Limb (tissue), 2 donors: Measurements from ENCODE around the gene HMG20A.

Source experiments
- DNase-seq, 2 donors: peaks; one replicate each; pipeline ENCODE4 v3.0.0-alpha.2; 2016; ENCODE audit errors: extremely low spot score in 2 of 2

HMG20A gene

DNA sequence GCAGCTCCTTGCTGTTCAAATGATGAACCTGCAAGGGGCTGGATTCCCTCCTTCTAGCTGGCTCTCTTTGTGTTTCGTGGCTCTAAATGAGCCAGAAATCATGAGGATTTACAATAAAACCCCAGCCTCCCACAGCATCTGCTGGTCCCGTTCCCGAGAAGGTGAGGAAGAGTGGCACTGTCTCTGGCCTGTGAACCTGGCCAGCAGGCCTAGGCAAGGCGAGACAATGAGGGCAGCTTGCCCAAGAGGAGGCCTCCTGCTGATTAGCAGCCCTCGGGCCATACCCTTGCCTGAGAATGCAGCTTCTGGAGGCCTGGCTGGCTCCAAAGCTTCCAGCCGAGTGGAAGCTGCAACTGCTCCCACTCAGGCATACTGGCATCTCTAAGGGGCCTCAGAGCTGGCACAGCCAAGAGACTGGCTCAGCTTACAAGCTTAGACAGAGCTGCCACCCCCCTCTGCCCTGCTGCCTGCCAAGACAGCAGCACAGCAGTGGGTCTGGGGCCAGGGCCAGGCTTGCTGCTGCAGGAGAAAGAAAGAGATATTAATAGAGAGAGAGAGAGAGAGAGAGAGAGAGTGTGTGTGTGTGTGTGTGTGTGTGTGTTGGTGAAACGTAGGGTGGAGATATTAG lies 76.5 kb downstream of the HMG20A start:
- DNase-seq, result peak; percentile 84 to 87

DNA sequence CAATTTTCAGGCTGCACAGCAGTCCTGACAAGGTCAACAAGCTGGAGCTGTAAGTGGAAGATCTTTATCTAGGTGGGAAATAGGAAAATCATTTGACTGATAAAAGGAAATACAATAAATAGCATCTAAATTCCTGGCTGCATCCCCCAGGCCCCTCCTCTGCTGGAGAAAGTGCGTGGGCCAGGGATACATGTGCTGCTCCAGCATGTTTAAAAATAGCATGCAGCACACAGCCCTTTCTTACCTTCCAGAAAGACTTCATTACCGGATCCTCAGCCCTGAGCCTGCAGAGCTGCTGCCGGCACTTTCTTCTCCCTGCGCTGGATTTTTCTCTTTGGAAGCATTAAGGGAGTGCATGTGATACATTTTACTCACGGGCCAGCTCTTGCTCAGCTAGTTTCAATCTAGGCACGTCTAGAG lies 77.3 kb downstream of the HMG20A start:
- peak; percentile 68 to 84 for DNase-seq

DNA sequence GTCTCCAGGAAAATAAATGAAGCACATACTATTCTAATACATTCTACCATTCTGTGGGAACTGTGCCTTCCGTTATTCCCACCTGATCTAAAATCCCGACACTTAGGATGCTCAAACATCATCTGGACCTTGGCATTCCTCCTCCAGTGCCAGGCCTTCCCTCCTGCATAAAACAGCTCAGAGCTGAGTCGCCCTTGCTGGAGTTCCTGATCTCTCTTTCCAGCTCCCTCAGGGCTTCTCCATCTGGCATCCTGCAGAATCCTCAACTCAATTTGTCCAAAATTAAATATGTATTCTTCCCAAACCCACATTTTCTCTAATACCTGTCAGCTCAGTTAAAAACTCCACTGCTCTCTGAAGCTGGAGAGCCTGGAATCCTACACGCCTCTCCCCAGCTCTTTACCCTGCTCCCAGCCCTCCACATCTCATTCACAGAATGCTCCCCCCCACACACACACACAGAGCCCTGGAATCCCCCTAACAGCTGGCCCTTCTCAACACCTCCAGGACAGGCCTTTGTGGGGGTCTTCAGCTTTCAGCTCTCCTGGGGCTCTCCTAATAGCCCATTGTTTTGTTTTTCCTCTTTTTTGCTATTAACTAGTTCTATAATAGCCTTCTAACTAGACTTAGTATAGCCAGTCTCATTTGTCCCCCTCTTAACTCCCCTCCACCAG lies 78.5 kb downstream of the HMG20A start:
- DNase-seq, result no peak

DNA sequence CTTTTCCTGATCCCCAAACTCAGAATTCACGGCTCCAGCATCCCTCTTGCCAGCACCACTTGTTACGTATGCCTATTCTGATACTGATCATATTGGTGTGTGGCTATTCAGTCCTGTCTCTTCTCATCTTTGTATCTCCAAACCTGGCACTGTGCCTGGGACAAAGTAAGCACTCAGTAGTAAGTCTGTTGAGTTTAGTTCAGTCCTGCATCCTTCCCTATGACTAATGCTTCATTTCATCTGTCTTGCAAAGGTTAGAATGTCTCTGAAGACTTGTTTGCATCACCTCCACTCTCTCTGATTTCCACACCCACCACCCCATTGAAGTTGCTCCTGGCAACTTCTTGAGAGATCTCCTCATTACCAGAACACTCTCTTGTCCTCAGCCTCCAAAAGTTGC lies 80.3 kb downstream of the HMG20A start:
- DNase-seq, result no peak

DNA sequence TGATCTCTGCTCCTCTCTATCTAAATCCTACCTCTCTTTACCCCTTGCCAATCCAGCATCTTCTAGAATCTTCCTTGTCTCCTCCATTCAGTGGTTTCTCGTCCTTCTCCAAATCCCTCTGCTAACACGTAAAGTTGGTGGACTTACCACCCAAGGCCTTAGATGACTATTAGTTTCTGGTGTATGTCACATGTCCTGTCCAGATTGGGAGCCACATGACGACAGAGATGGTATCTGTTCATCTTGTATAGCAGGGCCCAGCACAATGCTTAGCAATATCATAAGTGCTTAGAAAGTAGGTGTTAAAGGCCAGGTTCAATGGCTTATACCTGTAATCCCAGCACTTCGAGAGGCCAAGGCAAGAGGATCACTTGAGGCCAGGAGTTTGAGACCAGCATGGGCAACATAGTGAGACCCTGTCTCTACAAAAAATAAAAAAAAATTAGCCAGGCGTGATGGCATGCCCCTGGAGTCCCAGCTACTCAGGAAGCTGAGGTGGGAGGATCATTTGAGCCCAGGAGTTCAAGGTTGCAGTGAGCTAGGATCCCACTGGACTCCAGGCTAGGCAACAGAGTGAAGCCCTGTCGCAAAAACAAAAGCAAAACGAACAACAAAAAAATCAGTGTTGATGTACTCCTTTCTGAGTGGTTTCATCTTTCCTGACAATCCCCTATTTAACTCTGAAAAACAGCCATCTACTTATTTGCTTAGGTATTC lies 81.8 kb downstream of the HMG20A start:
- DNase-seq, result no peak

DNA sequence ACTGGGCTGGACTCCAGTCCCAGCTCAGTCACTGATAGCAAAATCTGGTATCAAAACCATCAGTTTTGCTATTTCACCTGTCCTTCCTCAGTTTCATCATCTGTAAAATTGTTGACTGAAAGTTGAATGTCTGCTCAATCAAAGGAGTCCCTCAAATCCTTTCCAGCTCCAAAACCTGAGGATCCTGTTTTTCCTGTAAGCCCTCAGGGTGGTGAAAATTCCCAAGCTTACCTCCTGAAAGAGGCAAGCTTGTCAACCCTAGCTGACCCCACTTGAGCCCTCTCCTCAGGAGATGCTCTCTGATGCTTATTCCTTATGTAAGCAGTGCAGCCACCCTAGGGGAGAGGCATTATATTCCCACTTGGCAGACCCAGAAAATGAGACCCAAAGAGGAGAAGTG lies 82.6 kb downstream of the HMG20A start:
- no peak for DNase-seq

DNA sequence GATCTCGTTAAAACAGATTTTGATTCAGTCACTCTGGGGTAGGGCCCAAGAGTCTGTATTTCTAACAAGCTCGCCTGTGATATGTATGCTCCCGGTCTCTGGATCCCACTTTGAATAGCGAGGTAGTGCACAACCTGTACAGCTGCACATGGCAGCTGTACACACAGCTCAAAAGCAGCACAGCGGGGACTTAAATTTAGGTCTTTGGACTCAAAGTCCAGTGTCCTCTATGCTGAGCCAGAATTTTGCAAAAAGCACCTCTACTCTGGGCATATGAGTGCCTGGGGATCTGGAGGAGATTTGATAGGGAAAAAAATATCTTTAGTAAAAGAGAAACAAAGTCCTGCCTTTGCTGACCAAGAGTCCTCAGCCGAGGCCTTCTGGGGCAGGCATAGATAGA lies 83.1 kb downstream of the HMG20A start:
- no peak for DNase-seq

DNA sequence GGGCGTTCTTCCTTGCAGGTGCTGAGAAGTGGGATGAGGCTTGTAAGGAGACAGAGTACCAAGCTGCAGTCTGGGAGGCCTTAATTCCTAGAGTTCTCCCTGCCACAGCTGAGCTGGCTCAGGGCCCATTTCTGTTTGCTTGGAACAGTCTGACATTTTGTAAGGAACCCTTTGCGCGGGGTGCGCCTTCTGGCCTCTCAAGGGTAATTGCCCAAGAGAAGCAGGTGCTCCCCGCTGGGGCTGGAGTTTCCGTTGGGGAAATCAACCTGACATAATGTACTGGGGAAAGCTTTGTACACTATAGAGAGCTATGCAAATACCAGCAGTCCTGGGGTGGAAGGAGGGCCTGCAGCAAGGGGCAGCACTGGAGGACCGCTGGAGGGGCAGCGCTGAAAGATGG lies 83.6 kb downstream of the HMG20A start:
- DNase-seq, result no peak

DNA sequence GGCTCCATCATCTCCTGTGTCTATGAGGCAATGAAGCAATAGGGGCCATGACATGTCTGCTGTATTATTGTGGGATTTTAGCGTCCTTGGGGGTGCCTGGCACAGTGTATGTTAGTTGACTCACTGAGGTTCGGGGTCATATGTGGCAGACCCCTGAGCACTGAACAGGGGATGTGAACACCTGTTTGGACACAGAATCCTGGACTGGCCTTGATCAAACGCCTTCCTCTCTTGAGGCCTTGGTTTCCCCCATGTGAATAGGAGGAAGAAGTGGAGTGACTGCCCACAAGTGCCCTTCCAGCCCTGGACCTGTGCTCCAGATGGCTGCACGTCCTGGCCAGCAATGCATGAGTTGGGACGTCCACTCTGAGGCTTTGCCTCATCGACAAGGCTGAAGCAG lies 84.2 kb downstream of the HMG20A start:
- DNase-seq, result no peak

DNA sequence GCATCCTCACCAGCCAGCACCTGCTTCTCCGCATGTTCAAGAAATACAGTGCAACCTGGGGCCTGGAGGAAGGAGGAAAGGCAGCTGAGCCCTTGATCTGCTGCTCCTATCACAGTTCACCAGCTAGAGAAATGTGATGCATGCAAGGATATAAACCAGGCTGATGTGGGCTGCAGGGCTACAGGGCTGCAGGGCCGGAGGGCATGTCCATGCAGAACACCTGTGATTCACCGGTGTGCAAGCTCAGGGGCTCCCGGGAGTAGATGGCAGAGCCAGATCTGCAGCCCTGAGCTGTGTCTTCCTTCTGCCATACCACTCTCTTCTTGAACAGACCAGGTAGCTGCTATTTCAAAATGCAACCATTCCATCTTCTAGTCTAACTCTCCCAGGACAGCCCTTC lies 84.9 kb downstream of the HMG20A start:
- no peak for DNase-seq

DNA sequence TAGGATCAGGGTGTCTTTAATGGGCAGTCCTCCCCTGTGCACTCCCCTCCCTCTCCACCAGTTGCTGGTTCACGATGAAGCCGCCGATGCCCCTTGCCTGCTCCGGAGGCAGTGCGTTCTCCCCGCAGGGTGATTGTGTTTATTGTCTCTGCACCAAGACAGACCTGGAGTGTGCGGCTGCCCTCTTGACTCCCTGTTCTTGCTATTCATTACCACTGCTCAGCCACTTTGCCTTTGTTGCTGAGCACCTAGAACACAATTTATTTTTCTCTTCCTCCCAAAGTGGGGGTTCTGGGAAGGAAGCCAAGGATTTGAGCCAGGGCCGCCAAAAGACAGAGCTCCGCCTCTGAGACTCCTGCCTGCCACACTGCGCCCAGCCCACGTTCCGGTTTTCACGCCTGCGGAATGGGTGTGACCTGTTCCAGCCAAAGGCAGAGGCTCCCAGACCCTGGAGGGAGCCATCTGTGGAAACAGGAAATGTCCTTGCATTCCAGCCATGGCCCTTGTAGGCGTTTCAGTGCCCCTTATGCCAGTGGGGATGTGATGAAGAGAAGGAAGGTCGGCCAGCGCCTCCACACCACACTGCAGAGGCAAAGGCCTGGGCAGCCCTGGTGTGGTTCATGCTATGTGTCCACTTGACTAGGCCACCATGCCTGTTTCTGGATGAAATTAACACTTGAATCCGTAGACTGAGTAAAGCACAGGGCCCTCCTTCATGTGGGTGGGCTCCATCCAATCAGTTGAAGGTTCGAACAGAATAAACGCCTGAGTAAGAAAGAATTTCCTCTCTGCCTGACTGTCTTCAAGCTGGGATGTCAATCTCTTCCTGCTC lies 85.8 kb downstream of the HMG20A start:
- peak; percentile 66 to 75 for DNase-seq

DNA sequence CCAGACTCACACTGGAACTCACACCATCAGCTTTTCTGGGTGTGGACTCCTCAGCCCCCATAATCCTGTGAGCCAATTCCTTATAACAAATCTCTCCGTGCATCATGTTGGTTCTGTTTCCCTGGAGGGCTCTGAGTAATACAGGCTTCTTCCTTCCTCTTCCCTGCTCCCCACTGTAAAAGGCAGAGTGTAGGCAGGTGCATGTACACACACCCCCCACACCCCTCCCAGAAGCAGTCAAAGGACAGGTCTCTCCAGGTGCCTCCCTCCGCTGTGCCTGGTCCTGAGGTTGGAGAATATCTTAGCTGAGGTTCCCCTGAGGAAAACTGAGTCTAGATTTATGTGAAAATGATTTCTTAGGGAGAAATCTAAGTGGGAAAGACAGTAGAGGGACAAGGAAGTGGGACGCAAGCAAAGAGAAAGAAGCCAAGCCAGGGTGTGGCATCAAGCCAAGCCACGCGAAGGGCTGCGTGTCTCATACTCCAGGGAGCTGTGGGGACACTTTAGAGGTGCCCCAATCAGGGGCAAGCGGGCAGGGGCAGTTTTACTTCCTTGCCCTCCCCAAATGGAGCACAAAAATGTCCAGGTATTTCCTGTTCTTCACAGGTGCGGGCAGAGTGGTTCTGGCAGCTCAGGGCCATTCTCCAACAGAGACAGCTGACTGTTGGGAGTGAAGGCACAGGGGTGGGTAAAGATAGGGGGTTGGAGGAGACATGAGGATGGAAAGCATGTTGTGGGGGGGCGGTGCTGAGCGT lies 86.6 kb downstream of the HMG20A start:
- DNase-seq, result no peak

DNA sequence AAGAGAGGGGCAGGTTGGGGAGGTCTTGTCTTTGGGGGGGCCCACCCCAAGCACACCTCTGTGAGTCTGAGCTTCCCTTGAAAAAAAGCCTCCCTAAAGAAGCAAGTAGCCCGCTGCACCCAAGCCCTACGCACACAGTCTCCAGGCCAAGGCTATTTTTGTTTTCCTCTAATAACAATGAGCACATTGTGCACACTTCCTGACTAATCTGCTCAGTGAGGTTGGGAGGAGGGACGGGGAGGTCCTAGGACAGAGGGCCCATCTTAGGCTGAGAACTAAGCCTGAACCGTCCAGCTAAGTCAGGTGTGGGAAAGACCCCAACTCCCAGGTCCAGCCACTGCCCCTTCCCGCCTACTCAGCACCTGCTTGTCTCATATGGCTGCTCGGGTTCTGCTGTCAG lies 87.2 kb downstream of the HMG20A start:
- DNase-seq, result no peak

DNA sequence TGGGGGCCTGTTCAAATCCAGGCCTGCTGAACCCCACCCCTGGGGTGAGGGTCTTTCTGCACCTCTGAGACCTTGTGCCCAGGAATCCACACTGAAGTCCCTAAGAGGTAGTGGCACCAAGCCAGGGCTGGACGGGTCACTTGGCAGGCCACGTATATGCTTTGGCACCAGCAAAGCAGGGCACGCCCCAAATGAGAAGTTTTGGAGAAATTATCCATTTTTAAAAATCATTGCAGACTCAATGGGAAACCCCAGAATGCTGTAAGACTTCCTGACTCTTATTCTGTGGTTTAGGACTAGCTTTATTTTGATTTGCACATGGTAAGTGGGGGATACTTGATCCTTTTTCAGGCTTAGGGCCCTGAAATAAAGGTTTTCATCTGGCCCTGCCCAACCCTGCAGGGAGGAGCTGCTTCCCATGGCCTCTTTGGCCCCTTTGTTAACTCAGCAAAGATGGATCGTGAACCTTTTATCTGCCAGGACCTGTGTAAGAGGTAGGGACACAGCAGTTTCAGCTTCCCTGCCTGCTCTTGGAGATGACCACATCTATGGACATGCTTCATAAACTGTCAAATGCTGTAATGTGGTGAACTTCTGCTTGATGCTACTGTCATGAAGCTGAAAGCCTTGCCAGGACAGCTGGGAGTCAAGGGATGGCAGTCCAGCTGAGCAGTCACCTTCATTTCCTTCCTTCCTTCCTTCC lies 88.0 kb downstream of the HMG20A start:
- no peak for DNase-seq

DNA sequence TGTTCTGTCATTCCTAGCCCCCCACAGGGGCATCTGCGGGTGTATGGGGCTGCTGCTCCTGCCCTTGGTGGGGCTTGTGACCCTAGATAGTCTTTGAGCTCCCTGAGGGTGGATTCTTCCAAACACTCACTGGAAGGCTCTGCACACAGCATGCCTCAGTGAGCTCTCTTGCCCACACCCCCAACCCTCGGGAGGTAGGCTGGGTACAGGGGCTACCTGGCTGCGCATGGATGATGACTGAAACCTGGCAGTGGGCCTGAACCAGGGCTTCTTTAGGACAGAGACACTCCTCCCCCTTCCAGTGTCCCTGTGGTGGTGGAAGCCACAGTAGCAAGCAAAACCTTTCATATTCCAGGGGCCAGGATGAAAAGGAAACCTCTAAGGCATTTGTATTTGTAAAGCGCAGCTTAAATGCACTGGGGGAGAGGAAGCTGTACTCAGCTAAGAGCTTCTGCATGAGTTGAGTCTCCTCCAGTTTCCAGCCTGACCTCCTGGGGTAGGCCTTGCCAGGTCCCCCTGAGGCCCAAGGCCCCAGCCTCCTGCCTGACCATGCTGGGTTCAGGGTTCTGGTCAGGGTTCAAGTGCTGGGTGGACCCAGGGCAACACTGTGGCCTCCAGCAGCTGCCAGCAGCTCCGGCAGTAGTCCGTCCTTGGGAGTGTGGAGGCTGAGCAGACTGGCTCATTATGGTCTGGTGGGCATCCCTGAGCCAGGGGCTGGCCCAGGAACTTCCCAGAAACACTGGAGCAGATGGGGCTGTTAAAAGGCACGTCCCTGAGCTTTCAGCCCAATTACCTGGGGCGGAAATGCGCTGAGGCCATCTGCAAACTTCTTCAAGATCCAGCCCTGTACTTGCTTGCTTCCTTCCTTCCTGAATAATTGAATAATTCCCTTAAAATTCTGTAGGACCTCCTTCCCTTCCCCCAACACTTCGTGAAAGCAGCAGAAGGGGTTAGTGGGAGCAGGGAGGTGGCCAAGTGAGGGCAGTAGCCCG lies 89.7 kb downstream of the HMG20A start:
- DNase-seq, result no peak

DNA sequence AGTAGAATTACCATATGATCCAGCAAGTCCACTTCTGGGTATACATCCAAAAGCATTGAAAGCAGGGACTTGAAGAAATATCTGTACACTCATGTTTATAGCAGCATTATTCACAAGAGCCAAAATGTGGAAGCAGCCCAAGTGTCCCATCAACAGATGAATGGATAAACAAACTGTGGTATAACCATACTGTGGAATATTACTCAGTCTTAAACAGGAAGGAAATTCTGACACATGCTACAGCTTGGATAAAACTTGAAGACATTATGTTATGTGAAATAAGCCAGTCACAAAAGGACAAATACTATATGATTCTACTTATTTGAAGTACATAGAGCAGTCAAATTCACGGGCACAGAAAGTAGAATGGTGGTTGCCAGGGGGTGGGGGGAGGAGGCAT lies 91.2 kb downstream of the HMG20A start:
- DNase-seq, result no peak

DNA sequence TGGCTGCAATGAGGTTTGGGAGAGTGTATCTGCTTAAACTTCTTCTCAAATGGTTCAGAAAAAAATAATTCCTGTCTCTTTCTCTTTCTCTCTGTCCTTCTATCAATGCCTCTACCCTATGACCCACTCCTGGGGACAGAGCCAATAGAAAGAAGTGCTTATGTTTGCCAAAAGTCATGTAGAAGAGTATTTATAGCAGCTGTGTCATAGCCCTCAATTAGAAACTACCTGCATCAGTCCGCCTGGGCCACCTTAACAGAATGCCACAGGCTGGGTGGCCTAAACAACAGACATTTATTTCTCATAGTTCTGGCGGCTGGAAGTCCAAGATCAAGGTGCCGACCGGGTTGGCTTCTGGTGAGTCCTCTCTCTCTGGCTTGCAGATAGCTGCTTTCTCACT lies 92.5 kb downstream of the HMG20A start:
- no peak for DNase-seq

DNA sequence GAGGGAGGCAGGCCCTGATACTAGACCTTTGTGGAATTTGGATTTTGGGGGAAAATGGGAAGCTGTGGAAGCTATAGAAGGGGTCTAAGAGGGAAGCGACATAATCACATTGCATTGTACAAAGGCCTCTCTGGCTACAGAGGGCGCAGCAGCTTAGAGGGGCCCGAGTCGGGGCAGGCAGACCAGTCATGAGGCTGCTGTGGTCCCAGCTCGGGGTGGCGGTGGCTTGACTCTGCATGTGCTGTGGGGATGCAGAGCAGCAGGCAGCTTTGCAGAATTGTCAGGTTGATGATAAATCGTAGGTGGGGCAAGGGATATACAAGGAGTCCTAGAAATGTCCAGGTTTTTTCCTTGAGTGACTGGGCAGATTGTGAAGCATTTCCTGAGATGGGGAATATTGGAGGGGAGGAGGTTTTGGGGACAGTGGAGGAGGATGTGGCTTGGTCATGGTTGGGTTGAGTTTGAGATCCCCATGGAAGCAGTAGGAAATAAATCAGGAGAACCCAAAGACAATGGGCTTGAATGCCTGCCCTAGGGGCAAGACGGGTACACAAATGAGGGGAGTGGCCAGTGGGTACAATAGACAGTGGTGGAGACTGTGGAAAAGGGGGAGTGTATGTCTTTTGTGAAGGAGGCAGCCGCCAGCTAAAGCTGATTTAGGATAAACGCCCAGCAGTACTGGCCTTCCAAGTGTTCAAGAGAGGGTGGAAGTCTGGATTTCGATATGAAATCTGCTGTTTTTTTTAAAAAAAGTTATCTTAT lies 94.1 kb downstream of the HMG20A start:
- DNase-seq, result no peak

DNA sequence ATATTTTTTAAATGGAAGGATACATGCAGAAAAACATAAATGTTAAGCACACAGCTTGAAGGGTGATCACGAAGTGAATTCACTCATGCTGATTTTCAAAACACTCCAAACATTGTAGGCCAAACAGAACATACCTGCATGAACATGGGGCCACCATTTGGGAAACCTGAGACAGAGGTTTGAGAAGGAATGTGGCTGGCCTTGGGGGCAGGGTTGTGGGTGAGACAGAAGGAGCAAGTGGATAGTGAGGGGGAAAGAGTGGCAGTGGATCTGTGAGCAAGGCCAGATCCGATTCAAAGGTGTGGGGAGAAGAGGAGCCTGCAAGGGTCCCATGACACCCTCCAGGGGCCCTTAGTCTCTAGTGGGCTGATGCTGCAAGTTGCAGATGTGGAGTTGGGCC lies 94.9 kb downstream of the HMG20A start:
- DNase-seq, result no peak
